H1 (cell line): ENCODE measurements around the gene P2RY11. TPM values are rescaled to one million over a fixed set of nuclear protein-coding genes. Genes with fewer than 3 reads are reported as not detected.
A peak's percentile ranks its signal among the peaks of the same experiment; 100 is the strongest.

ENCODE experiments used
- CBX8 ChIP-seq: fragments of 300-800, 300-1000 bp; sonication (generic); IDR thresholded peaks from 2 replicates; pipeline ENCODE4 v1.7.1; 2016; ENCODE audit warnings: low read depth, low read length, borderline replicate concordance
- CTBP2 ChIP-seq: IDR thresholded peaks from 2 replicates; pipeline ENCODE4 v1.7.0; 2011; ENCODE audit warnings: borderline replicate concordance, mild to moderate bottlenecking, moderate library complexity, mixed read lengths, low read length; ENCODE audit not compliant: insufficient read depth, insufficient read length
- PHF8 ChIP-seq: fragments of 200-600 bp; sonication (generic); conservative IDR thresholded peaks from 2 replicates; pipeline ENCODE4 v1.7.1; 2012; ENCODE audit warnings: low read depth, mild to moderate bottlenecking, inconsistent platforms, low read length, moderate library complexity
- POU5F1 ChIP-seq: IDR thresholded peaks from 2 replicates; pipeline ENCODE4 v1.6.1; 2011; ENCODE audit warnings: low read depth, mild to moderate bottlenecking, low read length, moderate library complexity
- RFX5 ChIP-seq: IDR thresholded peaks from 2 replicates; pipeline ENCODE4 v1.6.1; 2011; ENCODE audit warnings: low read depth, low read length, improper control_type of control experiment, borderline replicate concordance
- RXRA ChIP-seq: IDR thresholded peaks from 2 replicates; pipeline ENCODE4 v1.6.1; 2011; ENCODE audit warnings: low read depth, mild to moderate bottlenecking, low read length, moderate library complexity; ENCODE audit not compliant: insufficient read depth
- polyA plus RNA-seq, 7 experiments: library from polyadenylated mRNA; depleted of rRNA in 3 of 7; stranded (reverse) in 5 of 7; unstranded in 2 of 7; fragments of >200 nt in 5 of 7; fragments of 200-250 nt in 2 of 7; gene quantifications; 1 replicate in 5 of 7; 2 replicates in 1 of 7; 4 replicates in 1 of 7; pipeline versions ENCODE4 v1.2.1 to v1.2.3, GENCODE V29; 2011 to 2013; ENCODE audit warnings: missing spikeins in 2 of 7, mixed read lengths in 2 of 7
- total RNA-seq: library from RNA; stranded (reverse); fragmentation: NEBNext Ultra II Directional; extraction: Animal tissue kit (Norgen Biotek cat#: 25700); gene quantifications from 2 replicates; pipeline ENCODE4 v1.2.1, GENCODE V29; 2021
- TF ChIP-seq, protein P1 (sequence below): fragments of 300-600 bp; sonication (generic); IDR thresholded peaks from 2 replicates; pipeline ENCODE4 v1.7.1; 2012; ENCODE audit warnings: low read length, moderate library complexity, mild to moderate bottlenecking, inconsistent platforms; ENCODE audit not compliant: insufficient replicate concordance
- TF ChIP-seq, protein P2 (sequence below): IDR thresholded peaks from 2 replicates; pipeline ENCODE4 v1.6.1; 2012; ENCODE audit warnings: low read length, inconsistent platforms

P2RY11 gene
- total and polyA plus RNA-seq, 2 of the 8 experiments (the other 6 are each of a cell fraction or from before 2014, with no cell fraction given): 9.2 to 18.0 TPM

DNA sequence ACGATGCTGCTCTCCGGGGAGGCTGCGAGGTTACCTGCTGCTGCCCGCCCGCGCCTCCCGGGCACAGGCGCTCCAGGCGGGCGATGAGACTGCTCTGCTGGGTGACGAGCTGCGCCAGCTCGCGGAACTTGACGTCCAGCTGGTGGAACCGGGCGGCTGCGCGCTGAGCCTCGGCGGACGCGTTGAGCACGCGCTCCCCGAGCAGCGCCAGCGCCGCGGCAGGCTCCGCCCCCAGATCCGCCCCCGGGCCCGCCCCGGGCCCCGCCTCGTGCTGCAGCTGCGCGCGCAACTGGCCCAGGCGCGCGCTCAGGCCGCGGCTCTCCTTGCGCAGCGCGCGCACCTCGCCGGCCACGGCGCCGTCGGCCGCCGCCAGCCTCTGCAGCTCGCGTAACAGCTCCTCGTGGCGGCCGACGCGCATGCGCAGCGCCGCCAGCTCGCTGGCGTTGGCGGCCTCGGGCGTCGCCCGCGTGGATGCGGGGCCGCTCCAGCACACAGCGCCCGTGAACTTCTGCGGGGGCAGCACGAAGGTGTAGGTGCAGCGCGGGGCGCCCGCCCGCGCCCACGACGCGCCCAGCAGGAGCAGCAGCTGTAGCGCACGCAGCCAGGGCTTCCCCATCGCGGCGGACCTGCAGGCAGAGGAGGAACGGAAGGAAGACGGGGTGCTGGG is 15.4 kb upstream of the P2RY11 start (continued):
- TF ChIP-seq, protein P1, sequence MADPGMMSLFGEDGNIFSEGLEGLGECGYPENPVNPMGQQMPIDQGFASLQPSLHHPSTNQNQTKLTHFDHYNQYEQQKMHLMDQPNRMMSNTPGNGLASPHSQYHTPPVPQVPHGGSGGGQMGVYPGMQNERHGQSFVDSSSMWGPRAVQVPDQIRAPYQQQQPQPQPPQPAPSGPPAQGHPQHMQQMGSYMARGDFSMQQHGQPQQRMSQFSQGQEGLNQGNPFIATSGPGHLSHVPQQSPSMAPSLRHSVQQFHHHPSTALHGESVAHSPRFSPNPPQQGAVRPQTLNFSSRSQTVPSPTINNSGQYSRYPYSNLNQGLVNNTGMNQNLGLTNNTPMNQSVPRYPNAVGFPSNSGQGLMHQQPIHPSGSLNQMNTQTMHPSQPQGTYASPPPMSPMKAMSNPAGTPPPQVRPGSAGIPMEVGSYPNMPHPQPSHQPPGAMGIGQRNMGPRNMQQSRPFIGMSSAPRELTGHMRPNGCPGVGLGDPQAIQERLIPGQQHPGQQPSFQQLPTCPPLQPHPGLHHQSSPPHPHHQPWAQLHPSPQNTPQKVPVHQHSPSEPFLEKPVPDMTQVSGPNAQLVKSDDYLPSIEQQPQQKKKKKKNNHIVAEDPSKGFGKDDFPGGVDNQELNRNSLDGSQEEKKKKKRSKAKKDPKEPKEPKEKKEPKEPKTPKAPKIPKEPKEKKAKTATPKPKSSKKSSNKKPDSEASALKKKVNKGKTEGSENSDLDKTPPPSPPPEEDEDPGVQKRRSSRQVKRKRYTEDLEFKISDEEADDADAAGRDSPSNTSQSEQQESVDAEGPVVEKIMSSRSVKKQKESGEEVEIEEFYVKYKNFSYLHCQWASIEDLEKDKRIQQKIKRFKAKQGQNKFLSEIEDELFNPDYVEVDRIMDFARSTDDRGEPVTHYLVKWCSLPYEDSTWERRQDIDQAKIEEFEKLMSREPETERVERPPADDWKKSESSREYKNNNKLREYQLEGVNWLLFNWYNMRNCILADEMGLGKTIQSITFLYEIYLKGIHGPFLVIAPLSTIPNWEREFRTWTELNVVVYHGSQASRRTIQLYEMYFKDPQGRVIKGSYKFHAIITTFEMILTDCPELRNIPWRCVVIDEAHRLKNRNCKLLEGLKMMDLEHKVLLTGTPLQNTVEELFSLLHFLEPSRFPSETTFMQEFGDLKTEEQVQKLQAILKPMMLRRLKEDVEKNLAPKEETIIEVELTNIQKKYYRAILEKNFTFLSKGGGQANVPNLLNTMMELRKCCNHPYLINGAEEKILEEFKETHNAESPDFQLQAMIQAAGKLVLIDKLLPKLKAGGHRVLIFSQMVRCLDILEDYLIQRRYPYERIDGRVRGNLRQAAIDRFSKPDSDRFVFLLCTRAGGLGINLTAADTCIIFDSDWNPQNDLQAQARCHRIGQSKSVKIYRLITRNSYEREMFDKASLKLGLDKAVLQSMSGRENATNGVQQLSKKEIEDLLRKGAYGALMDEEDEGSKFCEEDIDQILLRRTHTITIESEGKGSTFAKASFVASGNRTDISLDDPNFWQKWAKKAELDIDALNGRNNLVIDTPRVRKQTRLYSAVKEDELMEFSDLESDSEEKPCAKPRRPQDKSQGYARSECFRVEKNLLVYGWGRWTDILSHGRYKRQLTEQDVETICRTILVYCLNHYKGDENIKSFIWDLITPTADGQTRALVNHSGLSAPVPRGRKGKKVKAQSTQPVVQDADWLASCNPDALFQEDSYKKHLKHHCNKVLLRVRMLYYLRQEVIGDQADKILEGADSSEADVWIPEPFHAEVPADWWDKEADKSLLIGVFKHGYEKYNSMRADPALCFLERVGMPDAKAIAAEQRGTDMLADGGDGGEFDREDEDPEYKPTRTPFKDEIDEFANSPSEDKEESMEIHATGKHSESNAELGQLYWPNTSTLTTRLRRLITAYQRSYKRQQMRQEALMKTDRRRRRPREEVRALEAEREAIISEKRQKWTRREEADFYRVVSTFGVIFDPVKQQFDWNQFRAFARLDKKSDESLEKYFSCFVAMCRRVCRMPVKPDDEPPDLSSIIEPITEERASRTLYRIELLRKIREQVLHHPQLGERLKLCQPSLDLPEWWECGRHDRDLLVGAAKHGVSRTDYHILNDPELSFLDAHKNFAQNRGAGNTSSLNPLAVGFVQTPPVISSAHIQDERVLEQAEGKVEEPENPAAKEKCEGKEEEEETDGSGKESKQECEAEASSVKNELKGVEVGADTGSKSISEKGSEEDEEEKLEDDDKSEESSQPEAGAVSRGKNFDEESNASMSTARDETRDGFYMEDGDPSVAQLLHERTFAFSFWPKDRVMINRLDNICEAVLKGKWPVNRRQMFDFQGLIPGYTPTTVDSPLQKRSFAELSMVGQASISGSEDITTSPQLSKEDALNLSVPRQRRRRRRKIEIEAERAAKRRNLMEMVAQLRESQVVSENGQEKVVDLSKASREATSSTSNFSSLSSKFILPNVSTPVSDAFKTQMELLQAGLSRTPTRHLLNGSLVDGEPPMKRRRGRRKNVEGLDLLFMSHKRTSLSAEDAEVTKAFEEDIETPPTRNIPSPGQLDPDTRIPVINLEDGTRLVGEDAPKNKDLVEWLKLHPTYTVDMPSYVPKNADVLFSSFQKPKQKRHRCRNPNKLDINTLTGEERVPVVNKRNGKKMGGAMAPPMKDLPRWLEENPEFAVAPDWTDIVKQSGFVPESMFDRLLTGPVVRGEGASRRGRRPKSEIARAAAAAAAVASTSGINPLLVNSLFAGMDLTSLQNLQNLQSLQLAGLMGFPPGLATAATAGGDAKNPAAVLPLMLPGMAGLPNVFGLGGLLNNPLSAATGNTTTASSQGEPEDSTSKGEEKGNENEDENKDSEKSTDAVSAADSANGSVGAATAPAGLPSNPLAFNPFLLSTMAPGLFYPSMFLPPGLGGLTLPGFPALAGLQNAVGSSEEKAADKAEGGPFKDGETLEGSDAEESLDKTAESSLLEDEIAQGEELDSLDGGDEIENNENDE: no peak
- TF ChIP-seq CBX8 (no peak), RFX5 (no peak), CTBP2 (no peak), RXRA (no peak), PHF8 (peak; percentile 85), POU5F1 (no peak)
- TF ChIP-seq, protein P2, sequence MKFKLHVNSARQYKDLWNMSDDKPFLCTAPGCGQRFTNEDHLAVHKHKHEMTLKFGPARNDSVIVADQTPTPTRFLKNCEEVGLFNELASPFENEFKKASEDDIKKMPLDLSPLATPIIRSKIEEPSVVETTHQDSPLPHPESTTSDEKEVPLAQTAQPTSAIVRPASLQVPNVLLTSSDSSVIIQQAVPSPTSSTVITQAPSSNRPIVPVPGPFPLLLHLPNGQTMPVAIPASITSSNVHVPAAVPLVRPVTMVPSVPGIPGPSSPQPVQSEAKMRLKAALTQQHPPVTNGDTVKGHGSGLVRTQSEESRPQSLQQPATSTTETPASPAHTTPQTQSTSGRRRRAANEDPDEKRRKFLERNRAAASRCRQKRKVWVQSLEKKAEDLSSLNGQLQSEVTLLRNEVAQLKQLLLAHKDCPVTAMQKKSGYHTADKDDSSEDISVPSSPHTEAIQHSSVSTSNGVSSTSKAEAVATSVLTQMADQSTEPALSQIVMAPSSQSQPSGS: no peak
